NCI-H526 (cell line): ENCODE data around the gene IL17RC.
"Not testable (repeated sequence)": the region's sequence is repeated elsewhere in the genome, so short reads cannot be mapped to it uniquely, and the experiment has no call there.

Experiments
- DNase-seq, 2 experiments: peaks; one replicate each; lab custom pipeline; 2025; lab: John Stamatoyannopoulos, UW

The IL17RC gene

DNA sequence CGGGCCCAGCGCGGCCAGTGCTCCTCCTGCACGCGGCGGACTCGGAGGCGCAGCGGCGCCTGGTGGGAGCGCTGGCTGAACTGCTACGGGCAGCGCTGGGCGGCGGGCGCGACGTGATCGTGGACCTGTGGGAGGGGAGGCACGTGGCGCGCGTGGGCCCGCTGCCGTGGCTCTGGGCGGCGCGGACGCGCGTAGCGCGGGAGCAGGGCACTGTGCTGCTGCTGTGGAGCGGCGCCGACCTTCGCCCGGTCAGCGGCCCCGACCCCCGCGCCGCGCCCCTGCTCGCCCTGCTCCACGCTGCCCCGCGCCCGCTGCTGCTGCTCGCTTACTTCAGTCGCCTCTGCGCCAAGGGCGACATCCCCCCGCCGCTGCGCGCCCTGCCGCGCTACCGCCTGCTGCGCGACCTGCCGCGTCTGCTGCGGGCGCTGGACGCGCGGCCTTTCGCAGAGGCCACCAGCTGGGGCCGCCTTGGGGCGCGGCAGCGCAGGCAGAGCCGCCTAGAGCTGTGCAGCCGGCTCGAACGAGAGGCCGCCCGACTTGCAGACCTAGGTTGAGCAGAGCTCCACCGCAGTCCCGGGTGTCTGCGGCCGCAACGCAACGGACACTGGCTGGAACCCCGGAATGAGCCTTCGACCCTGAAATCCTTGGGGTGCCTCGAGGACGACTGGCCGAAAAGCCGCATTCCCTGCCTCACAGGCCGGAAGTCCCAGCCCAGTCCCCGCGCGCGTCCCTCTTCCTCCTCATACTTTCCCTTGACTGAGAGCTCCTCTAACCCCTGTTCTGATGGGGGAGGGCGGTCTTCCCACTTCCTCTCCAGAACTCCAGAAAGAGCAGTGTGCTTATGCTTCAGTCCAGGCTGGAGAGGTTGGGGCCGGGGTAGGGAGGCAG lies 1.4 kb upstream of the IL17RC start:
- DNase-seq, result peak in 1 of 2 experiments; percentile 70

DNA sequence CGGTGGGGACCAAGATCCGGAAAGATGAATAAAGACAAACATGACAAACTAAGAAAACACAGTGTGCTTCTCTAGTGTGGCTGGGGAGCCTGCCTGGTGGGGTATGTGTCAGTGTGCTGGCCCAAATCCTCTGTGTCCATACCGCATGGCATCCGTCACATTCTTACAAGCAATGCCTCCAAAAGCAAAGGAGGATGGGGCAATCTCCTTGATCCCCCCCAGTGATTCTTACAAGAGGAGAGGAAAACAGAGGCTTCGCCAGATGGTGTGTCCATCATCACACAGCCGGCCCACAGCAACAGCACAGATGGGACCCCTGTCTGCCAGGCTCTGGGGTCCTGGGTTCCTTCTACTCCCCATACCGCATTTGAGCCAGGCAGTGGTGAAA lies 558 bp upstream of the IL17RC start:
- DNase-seq, result peak in 1 of 2 experiments; percentile 27

DNA sequence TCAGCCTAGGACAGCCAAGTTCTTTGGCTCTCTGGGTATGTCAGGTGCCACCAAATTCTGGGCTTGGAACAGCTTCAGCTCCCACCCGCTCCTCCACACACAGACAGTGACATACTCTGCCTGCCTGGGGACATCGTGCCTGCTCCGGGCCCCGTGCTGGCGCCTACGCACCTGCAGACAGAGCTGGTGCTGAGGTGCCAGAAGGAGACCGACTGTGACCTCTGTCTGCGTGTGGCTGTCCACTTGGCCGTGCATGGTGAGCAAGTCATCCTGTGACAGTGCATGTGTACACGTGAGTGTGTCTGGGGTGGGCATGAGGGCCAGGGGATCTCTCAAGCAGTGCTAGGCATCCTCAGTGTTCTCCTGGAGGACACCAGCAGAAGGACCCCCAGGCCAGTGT lies 922 bp downstream of the IL17RC start:
- no peak for DNase-seq

DNA sequence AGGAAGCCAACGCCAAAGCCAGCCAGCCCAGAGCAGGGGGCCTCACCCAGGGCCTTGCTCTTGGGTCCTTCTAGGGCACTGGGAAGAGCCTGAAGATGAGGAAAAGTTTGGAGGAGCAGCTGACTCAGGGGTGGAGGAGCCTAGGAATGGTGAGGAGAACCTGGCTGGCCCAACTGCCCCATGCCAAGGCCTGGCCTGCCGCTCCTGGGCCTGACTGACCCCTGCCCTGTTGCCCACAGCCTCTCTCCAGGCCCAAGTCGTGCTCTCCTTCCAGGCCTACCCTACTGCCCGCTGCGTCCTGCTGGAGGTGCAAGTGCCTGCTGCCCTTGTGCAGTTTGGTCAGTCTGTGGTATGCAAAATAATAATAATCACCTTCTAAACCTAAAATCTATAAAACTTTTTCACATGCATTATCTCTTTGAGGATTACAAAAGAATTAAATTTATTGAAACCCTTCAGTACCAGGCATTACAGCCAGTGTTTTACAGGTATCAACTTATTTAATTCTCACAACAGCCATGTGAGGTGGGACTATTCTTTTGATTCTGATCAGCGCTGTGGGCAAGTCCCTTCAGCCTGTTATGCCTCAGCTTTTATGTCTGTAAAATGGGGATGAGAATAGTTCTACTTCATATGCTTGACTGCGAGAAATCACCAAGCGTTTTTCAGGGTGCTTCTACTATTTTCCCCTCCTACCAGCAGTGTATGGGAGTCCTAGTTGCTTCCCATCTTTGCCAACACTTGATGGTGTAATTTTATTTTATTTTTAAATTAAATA lies 1.6 kb downstream of the IL17RC start:
- no peak for DNase-seq

DNA sequence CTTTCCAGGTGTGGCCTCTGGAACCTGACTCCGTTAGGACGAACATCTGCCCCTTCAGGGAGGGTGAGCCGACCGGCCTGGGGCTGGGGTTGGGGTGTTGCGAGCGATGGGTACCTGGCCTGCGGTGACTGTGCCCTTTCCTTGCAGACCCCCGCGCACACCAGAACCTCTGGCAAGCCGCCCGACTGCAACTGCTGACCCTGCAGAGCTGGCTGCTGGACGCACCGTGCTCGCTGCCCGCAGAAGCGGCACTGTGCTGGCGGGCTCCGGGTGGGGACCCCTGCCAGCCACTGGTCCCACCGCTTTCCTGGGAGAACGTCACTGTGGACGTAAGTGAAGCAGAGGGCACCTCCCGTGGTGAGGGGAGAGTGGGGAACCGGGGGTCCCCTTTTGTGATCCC lies 11.3 kb downstream of the IL17RC start:
- DNase-seq, result no peak

DNA sequence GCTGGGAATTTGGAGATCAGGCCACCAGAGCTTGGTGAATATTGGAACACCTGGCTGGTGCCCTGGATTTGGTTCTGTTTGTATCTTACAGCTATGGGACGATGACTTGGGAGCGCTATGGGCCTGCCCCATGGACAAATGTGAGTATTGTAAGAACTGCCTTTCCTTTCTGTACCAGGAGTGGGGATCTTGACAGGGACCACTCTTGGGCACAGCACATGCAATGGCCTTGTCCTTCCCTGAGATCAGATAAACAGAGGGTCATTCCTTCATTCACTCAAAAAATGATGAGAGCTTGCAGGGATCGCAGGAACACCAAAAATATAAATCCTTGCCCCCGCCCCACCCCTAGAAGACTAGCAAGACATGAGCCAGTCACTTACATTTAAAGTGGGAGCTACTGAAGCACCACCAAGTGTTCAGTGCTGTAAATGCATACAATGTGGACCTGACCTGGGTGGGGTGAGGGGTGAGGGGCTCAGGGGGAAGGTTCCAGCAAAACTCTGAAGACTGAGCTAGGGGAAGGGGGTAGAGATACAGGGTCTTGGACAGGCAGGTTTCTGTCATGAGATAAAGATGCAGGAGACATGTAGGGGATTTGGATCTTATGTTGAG lies 14.0 kb downstream of the IL17RC start:
- no peak for DNase-seq

DNA sequence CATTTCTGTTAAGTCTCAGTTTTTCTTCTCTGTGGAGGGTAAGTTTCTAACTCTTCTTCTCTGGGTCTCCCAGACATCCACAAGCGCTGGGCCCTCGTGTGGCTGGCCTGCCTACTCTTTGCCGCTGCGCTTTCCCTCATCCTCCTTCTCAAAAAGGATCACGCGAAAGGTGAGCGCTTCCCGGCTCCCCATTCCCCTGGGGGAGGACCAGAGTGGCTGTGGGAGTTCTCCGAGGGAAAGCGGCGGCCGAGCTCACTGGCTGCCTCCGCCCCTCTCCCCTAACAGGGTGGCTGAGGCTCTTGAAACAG lies 15.6 kb downstream of the IL17RC start:
- no peak for DNase-seq

DNA sequence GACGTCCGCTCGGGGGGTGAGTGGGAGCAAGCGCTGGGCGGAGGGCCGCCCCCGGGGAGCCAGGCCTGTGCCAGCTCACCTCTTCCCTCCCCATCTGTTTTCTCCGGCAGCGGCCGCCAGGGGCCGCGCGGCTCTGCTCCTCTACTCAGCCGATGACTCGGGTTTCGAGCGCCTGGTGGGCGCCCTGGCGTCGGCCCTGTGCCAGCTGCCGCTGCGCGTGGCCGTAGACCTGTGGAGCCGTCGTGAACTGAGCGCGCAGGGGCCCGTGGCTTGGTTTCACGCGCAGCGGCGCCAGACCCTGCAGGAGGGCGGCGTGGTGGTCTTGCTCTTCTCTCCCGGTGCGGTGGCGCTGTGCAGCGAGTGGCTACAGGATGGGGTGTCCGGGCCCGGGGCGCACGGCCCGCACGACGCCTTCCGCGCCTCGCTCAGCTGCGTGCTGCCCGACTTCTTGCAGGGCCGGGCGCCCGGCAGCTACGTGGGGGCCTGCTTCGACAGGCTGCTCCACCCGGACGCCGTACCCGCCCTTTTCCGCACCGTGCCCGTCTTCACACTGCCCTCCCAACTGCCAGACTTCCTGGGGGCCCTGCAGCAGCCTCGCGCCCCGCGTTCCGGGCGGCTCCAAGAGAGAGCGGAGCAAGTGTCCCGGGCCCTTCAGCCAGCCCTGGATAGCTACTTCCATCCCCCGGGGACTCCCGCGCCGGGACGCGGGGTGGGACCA lies 16.1 kb downstream of the IL17RC start:
- DNase-seq, result peak in 1 of 2 experiments; percentile 83

DNA sequence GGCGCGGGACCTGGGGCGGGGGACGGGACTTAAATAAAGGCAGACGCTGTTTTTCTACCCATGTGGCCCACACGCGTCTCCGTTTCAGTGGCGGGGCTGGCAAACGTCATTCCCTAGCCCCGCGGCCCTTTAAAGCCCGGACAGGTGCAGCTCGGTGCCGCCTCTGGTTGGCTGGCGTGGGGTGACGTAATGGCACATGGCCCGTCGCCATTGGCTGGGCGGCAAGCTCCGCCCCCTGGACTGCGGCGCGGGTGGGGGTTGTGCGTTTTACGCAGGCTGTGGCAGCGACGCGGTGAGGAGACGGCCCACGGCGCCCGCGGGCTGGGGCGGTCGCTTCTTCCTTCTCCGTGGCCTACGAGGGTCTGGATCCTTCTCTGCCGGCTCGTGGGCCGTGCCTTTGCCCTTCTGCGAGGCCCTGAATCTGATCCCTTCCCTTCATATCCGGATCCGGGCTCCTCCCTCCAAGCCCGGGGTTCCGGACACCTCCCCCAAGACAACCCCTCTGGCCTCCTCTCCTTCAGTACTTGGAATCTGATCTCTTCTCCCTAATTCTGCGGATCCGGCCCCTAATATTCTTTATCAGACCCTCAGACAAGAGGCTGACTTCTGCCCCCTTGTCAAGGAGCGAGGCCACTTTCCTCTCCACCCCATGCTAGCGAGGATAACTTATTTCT lies 16.8 kb downstream of the IL17RC start, which contains the start of gene CRELD1:
Gene CRELD1, plus strand, starts transcription at position 274 of the 674 bp plus-strand sequence. CDS start 605 bp downstream, outside the sequence.
- peak; percentile 89 to 97 for DNase-seq

DNA sequence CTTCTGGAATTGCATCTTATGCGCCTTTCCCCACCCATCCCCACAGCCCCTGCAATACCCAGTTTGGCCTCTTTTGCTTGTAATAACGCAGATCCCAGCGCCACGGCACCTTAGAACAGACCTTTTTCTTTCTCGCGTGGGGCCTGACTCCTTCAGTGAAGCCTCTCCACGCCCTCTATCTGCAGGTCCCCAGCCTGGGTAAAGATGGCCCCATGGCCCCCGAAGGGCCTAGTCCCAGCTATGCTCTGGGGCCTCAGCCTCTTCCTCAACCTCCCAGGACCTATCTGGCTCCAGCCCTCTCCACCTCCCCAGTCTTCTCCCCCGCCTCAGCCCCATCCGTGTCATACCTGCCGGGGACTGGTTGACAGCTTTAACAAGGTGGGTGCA lies 17.3 kb downstream of the IL17RC start:
- peak in 1 of 2 experiments; percentile 56 for DNase-seq

DNA sequence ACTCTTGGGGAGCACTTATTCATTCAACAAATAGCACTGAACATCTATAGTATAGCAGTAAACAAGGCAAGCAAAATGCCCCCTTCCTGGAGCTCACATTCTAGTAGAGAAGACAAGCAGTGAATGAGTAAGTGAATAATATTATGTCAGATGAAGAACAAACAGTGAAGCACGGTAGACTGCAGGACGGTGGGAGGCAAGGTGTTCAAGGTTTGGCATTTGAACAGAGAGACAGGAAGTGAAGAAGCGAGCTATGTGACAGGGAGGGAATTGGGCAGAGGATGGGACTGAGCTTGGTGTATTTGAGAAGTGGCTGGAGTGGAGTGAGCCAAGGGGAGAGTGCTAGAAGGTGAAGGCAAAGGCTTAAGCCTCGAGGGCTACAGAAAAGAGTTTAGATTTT lies 18.1 kb downstream of the IL17RC start:
- DNase-seq, result no peak

DNA sequence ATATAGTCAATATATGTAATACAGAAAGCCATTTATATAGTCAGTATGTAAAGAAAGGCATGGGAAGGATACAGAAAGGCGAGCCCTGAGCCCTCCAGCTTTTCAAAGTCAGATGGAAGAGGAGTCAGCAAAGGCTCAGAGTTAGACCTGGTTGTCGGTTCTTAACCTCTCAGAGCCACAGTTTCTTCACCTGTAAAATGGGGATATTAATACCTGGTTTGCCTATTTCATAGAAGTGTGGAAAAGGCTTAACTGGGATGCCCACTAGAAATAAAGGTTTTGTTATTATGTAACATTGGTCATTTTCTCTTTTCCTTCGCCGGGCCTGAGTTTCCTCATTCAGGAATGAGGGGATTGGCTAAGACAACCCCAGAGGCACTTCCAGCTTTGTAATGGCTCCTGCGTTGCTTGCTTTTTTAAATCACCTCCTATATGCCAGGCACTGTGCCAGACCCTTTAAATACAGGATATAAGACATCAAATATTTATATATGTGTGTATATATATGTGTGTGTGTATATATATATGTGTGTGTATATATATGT lies 19.1 kb downstream of the IL17RC start:
- no peak for DNase-seq

DNA sequence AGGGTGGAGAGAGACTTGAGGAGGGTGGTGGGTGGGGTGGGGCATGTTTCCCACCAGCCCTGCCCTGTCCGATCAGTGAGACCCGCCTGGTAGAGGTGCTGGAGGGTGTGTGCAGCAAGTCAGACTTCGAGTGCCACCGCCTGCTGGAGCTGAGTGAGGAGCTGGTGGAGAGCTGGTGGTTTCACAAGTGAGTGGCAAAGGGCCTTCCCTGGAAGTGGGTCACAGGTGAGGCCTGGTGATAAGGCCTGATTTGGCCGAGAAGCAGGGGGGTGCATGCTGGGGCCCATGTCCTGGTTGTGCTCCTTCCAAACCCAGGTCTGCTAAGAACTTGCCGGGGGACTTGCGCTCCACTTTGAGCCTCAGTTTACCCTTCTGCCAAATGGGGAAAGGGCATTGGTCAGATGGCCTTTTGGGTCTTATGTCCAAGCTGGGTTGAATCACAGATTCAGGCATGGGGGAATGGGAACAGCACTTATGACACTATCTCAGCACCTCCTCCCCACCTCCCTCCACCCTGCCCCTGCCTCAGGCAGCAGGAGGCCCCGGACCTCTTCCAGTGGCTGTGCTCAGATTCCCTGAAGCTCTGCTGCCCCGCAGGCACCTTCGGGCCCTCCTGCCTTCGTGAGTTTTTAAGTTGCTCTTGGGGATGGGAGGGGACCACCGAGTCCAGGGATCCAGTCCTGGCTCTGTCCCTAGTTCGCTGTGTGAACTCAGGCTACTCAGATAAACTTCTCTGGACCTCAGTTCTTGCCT lies 20.8 kb downstream of the IL17RC start:
- no peak for DNase-seq

DNA sequence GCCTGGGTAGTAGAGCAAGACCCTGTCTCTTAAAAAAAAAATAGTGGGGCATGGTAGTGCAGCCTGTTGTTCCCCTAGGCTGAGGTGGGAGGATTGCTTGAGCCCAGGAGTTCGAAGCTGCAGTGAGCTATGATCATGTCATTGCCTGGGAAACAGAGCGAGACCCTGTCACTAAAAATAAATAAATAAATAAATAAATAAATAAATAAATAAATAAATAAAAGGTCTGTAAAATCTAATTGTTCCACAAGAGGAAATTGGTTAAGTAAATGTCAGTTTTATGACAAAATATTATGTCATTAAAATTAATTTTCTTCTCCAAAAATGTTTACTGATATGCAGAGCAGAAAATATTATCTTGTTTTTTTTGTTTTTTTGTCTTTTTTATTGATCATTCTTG lies 22.1 kb downstream of the IL17RC start:
- no peak for DNase-seq

DNA sequence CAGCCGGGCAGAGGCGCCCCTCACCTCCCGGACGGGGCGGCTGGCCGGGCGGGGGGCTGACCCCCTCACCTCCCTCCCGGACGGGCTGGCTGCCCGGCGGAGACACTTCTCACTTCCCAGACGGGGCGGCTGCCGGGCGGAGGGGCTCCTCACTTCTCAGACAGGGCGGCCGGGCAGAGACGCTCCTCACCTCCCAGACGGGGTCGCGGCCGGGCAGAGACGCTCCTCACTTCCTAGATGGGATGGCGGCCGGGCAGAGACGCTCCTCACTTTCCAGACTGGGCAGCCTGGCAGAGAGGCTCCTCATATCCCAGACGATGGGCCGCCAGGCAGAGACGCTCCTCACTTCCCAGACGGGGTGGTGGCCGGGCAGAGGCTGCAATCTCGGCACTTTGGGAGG lies 23.0 kb downstream of the IL17RC start:
- DNase-seq, result not testable (repeated sequence)

DNA sequence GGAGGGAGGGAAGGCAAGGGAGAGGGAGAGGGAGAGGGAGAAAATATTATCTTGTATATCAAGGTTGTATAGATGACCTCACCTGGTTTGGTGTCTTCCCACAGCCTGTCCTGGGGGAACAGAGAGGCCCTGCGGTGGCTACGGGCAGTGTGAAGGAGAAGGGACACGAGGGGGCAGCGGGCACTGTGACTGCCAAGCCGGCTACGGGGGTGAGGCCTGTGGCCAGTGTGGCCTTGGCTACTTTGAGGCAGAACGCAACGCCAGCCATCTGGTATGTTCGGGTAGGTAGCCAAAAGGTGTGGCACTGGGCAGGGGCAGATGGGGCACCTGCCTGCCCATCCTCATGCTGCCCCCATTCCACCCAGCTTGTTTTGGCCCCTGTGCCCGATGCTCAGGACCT lies 23.8 kb downstream of the IL17RC start:
- no peak for DNase-seq

DNA sequence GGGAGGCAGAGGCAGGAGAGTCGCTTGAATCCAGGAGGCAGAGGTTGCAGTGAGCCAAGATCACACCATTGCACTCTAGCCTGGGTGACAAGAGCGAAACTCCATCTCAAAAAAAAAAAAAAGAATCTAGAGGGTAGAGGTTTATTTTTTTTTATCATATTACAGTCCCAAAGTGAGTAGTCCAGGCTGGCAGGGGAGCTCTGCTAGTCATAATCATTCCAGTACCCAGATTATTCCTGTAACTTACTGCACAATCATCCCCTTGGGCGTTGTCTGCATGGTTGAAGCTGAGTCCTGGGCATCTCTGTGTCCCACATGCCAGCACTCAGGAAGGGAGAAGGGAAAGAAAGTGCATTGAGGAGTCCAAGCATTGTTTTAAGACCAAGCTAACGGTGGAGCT lies 25.3 kb downstream of the IL17RC start:
- DNase-seq, result no peak

DNA sequence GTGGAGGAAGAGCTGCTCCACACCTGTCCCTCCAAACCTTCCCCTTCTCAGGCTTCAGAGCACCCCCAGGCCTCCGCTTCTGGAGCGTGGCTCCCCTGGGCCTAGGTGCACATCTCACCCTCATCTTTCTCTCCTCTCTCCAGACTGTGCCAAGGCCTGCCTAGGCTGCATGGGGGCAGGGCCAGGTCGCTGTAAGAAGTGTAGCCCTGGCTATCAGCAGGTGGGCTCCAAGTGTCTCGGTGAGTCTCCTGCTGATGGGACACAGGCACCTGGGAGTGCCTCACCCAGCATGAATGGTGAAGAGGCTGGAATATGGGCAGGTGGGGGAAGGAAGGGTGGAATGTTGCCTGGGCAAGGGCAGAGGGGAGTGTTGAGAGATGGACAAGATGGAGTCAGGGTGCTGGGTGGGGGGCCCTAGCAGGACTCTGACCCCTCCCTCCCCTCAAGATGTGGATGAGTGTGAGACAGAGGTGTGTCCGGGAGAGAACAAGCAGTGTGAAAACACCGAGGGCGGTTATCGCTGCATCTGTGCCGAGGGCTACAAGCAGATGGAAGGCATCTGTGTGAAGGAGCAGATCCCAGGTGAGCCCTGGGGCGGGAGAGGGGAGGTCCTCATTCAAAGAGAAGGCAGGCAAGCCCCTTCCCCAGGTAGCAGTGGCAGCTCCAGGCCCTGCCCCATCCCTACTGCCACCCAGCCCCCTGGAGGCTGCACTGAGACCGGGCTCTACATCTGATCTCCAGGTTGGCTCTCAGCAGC lies 26.2 kb downstream of the IL17RC start:
- DNase-seq, result no peak

DNA sequence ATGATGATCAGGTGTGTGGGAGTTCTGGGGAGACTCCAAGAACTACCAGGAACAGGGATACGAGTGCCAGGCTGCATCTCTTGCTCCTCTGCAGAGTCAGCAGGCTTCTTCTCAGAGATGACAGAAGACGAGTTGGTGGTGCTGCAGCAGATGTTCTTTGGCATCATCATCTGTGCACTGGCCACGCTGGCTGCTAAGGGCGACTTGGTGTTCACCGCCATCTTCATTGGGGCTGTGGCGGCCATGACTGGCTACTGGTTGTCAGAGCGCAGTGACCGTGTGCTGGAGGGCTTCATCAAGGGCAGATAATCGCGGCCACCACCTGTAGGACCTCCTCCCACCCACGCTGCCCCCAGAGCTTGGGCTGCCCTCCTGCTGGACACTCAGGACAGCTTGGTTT lies 27.4 kb downstream of the IL17RC start:
- DNase-seq, result no peak

DNA sequence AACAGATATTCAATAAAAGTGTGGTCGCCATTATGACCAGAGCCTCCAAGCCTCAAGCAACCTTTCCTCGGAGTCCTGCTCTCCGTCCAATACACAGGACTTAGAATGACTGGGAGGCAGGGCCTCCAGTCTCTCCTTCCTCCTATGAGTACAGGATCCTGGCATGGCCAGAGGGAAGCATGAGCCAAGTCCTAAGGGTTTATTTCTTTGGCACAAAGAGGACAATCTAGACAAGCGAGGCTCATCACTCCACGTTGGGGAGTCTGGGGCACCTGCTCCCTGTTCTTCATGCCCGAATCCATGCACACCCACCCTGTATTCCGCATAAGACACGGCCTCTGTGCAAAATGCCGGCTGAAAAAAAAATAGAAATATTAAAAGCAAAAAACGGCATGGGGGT lies 28.5 kb downstream of the IL17RC start:
- no peak for DNase-seq
